Kasumi-1 (cell line): Measurements from ENCODE around the gene ZNF775.

ENCODE experiments used
- DNase-seq, 2 experiments: peaks; one replicate each; lab custom pipeline; 2025; lab: John Stamatoyannopoulos, UW

Gene ZNF775

GRCh38 chr7:150401424-150401790 lies 22.3 kb downstream of the ZNF775 start:
- no peak for DNase-seq

GRCh38 chr7:150401861-150402631 lies 22.9 kb downstream of the ZNF775 start:
- DNase-seq = no peak

GRCh38 chr7:150402671-150403321 lies 23.7 kb downstream of the ZNF775 start:
- no peak for DNase-seq

- no peak for DNase-seq
Measured at GRCh38 chr7:150403376-150404171, 24.4 kb downstream of the ZNF775 start.

- no peak for DNase-seq
Measured at GRCh38 chr7:150404172-150404804, 25.2 kb downstream of the ZNF775 start.

- DNase-seq = peak; percentile 55 to 66
Measured at GRCh38 chr7:150404805-150405583, 25.9 kb downstream of the ZNF775 start.

GRCh38 chr7:150405584-150406311 lies 26.6 kb downstream of the ZNF775 start:
- no peak for DNase-seq

- DNase-seq = no peak
Measured at GRCh38 chr7:150406312-150406566, 27.1 kb downstream of the ZNF775 start.

- peak in 1 of 2 experiments; percentile 5 for DNase-seq
Measured at GRCh38 chr7:150406567-150407421, 27.7 kb downstream of the ZNF775 start.

GRCh38 chr7:150407588-150408392 lies 28.7 kb downstream of the ZNF775 start:
- no peak for DNase-seq

GRCh38 chr7:150408393-150409299 lies 29.5 kb downstream of the ZNF775 start:
- DNase-seq = no peak

- no peak for DNase-seq
Measured at GRCh38 chr7:150409300-150410030, 30.3 kb downstream of the ZNF775 start.

- no peak for DNase-seq
Measured at GRCh38 chr7:150410131-150410530, 31.0 kb downstream of the ZNF775 start.

- no peak for DNase-seq
Measured at GRCh38 chr7:150410680-150411346, 31.7 kb downstream of the ZNF775 start.

- DNase-seq = no peak
Measured at GRCh38 chr7:150411606-150412005, 32.5 kb downstream of the ZNF775 start.

- DNase-seq = no peak
Measured at GRCh38 chr7:150412016-150412415, 32.9 kb downstream of the ZNF775 start.
